ENCODE measurements around the gene C1orf116. TPM values are rescaled to one million over a fixed set of nuclear protein-coding genes. Genes with fewer than 3 reads are reported as not detected.

Gene C1orf116
- polyA plus RNA-seq, 1 donor from 2014 or later, result not detected

DNA sequence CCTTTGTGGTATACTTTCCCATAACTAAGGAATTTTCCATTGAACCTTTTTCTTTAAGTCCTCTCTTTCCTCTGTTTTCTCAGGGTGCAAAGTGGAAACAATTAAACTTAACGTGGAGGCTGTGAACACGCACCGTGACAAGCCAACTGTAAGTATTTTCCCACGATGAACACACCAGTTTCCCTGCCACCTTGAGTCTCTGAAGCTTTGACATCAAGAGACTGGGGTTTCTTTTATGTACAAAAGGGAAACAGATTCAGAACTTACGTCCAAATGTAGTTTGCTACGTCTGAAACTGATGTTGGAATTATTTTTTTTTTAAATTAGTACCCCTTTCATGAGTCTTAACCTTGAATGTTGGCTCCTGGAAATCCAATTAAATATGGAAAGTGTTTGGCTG, 38.9 kb upstream of the C1orf116 start:
- Histone ChIP-seq H3K27ac (ENCODE audit: low read length) (no peak overlapping the region), H4K20me1 (ENCODE audit: insufficient read depth) (no peaks in the 10 kb centered on the region), H3K27me3 (ENCODE audit: insufficient read depth, low read depth, low read length) (no peaks in the 10 kb centered on the region), H3F3A (ENCODE audit: insufficient read depth, low read length, poor library complexity, severe bottlenecking) (no peaks in the 10 kb centered on the region), H2AFZ (ENCODE audit: low read depth, low read length) (no peak overlapping the region), H3K79me2 (replicated peaks; ENCODE audit: insufficient read depth, low read length) (no peaks in the 10 kb centered on the region), H3K36me3 (ENCODE audit: insufficient read depth, low read length) (no peaks in the 10 kb centered on the region), H3K4me2 (ENCODE audit: low read length) (no peak overlapping the region), H3K9ac (ENCODE audit: low read length) (no peak overlapping the region), H3K4me3 (ENCODE audit: low read length) (no peak overlapping the region), H3K9me2 (ENCODE audit: insufficient read depth, low read length) (no peaks in the 10 kb centered on the region), H3K9me3 (ENCODE audit: low read length) (no peaks in the 10 kb centered on the region)
- no peak for TF ChIP-seq RAD21 (conservative IDR thresholded peaks at IDR 0.05)
- no peak for TF ChIP-seq CTCF (IDR thresholded peaks at IDR 0.05; ENCODE audit: poor library complexity, severe bottlenecking)
- TF ChIP-seq POLR2AphosphoS5 (IDR thresholded peaks at IDR 0.05), result no peak
- TF ChIP-seq EZH2 (IDR thresholded peaks at IDR 0.05; ENCODE audit: borderline replicate concordance, insufficient read depth, low read length, poor library complexity, severe bottlenecking), result no peak
- no peak for TF ChIP-seq EP300 (conservative IDR thresholded peaks at IDR 0.05; ENCODE audit: poor library complexity, severe bottlenecking)
- TF ChIP-seq SMC3 (conservative IDR thresholded peaks at IDR 0.05; ENCODE audit: poor library complexity), result no peak
- TF ChIP-seq REST (IDR thresholded peaks at IDR 0.05; ENCODE audit: borderline replicate concordance), result no peak
- TF ChIP-seq TAF1 (IDR thresholded peaks at IDR 0.05; ENCODE audit: low read depth), result no peak
- TF ChIP-seq MXI1 (conservative IDR thresholded peaks at IDR 0.05; ENCODE audit: poor library complexity, severe bottlenecking), result no peak

GRCh38 chr1:207070811-207071210, 38.3 kb upstream of the C1orf116 start:
- no peaks in the 10 kb centered on the region for H3K9me3 ChIP-seq (ENCODE audit: low read length)
- no peaks in the 10 kb centered on the region for H3K9me2 ChIP-seq (ENCODE audit: insufficient read depth, low read length)
- H3K9ac ChIP-seq (ENCODE audit: low read length), result no peak overlapping the region
- no peaks in the 10 kb centered on the region for H3F3A ChIP-seq (ENCODE audit: insufficient read depth, low read length, poor library complexity, severe bottlenecking)
- TF ChIP-seq POLR2AphosphoS5 (IDR thresholded peaks at IDR 0.05), result no peak
- TF ChIP-seq EP300 (conservative IDR thresholded peaks at IDR 0.05; ENCODE audit: poor library complexity, severe bottlenecking), result no peak
- no peak for TF ChIP-seq MXI1 (conservative IDR thresholded peaks at IDR 0.05; ENCODE audit: poor library complexity, severe bottlenecking)
- TF ChIP-seq EZH2 (IDR thresholded peaks at IDR 0.05; ENCODE audit: borderline replicate concordance, insufficient read depth, low read length, poor library complexity, severe bottlenecking), result no peak
- TF ChIP-seq RAD21 (conservative IDR thresholded peaks at IDR 0.05), result no peak
- no peak for TF ChIP-seq SMC3 (conservative IDR thresholded peaks at IDR 0.05; ENCODE audit: poor library complexity)
- no peak for TF ChIP-seq TAF1 (IDR thresholded peaks at IDR 0.05; ENCODE audit: low read depth)
- no peak for TF ChIP-seq CTCF (IDR thresholded peaks at IDR 0.05; ENCODE audit: poor library complexity, severe bottlenecking)
- TF ChIP-seq REST (IDR thresholded peaks at IDR 0.05; ENCODE audit: borderline replicate concordance), result no peak
- no peak overlapping the region for H3K4me2 ChIP-seq (ENCODE audit: low read length)
- no peak overlapping the region for H3K27ac ChIP-seq (ENCODE audit: low read length)
- H2AFZ ChIP-seq (ENCODE audit: low read depth, low read length), result no peak overlapping the region
- no peaks in the 10 kb centered on the region for H3K79me2 ChIP-seq (replicated peaks; ENCODE audit: insufficient read depth, low read length)
- no peaks in the 10 kb centered on the region for H3K36me3 ChIP-seq (ENCODE audit: insufficient read depth, low read length)
- no peaks in the 10 kb centered on the region for H3K27me3 ChIP-seq (ENCODE audit: insufficient read depth, low read depth, low read length)
- no peaks in the 10 kb centered on the region for H4K20me1 ChIP-seq (ENCODE audit: insufficient read depth)
- no peak overlapping the region for H3K4me3 ChIP-seq (ENCODE audit: low read length)

Data from neural cell (in vitro differentiated cells).